BJ (cell line): Measurements from ENCODE around the gene ANXA6. TPM values are rescaled to one million over a fixed set of nuclear protein-coding genes. Genes with fewer than 3 reads are reported as not detected.

Experiments used
- CTCF ChIA-PET: fragments of 350-600 bp; formaldehyde crosslinking; extraction: SDS; loops from one replicate; lab custom pipeline; 2021; ENCODE audit warnings: antibody characterized with exemption, inconsistent platforms; lab: Yijun Ruan, JAX
- POLR2A ChIA-PET: fragments of 300-600 bp; sonication (Branson Sonifier 250); formaldehyde crosslinking; extraction: SDS; loops from one replicate; lab custom pipeline; 2021; ENCODE audit warnings: antibody characterized with exemption; lab: Charles Lee
- DNase-seq: peaks from one replicate; pipeline ENCODE4 v3.0.0-alpha.2; 2011; ENCODE audit warnings: low read depth
- H3K27me3 ChIP-seq: 2 replicates; pipeline ENCODE4 v1.6.0; 2011; ENCODE audit warnings: low read length; ENCODE audit not compliant: control insufficient read depth, insufficient read depth
- H3K36me3 ChIP-seq: 2 replicates; pipeline ENCODE4 v1.5.1; 2011; ENCODE audit warnings: low read length; ENCODE audit not compliant: control insufficient read depth, insufficient read depth
- H3K4me3 ChIP-seq: 2 replicates; pipeline ENCODE4 v1.5.1; 2011; ENCODE audit warnings: low read depth, mild to moderate bottlenecking, control low read depth, low read length
- CTCF ChIP-seq: IDR thresholded peaks from 2 replicates; pipeline ENCODE4 v1.5.1; 2011; ENCODE audit warnings: low read depth, mild to moderate bottlenecking, control low read depth, inconsistent platforms, low read length, moderate library complexity; ENCODE audit not compliant: insufficient read depth
- polyA plus RNA-seq: library from polyadenylated mRNA; depleted of rRNA; stranded (reverse); fragments of >200 nt; gene quantifications from 2 replicates; pipeline ENCODE4 v1.2.3, GENCODE V29; 2011

Gene ANXA6
- polyA plus RNA-seq, 1 experiment: 528 TPM

- CTCF ChIA-PET: interaction anchor here (0.7 to 7.1 kb wide), 34 partner anchors 8 to 428 kb away, joined by 3 to 184 read pairs (median 5); partner anchors contain the start of gene TNIP1
- POLR2A ChIA-PET: interaction anchor here (0.6 kb wide), 1 partner anchor 148 kb away, joined by 3 read pairs; no protein-coding TSS in a partner anchor
- no peak for DNase-seq
- peak; percentile 92 for TF ChIP-seq CTCF
- Histone ChIP-seq H3K27me3 (peaks cover 1% of the 10 kb centered on the region; the same call in 1 of the 2 replicates), H3K36me3 (no peaks in the 10 kb centered on the region), H3K4me3 (no peak overlapping the region)
Observed at GRCh38 chr5:151164687-151165392, 7.3 kb upstream of the ANXA6 start.

- CTCF ChIA-PET: interaction anchor here (0.6 to 7.1 kb wide), 12 partner anchors 12 to 163 kb away, joined by 3 to 184 read pairs (median 4); no protein-coding TSS in a partner anchor
- no peak for DNase-seq
- POLR2A ChIA-PET: interaction anchor here (0.6 kb wide), 1 partner anchor 12 kb away, joined by 3 read pairs; no protein-coding TSS in a partner anchor
- Histone ChIP-seq H3K27me3 (no peaks in the 10 kb centered on the region), H3K36me3 (no peaks in the 10 kb centered on the region), H3K4me3 (no peak overlapping the region)
- no peak for TF ChIP-seq CTCF
Observed at GRCh38 chr5:151162776-151163175, 5.2 kb upstream of the ANXA6 start.

GRCh38 chr5:151159649-151160373 lies 2.2 kb upstream of the ANXA6 start:
- 0 out of 2 replicates have a peak, but pooled peaks cover 1% of the 10 kb centered on the region for H3K36me3 ChIP-seq
- no peak for DNase-seq
- ChIA-PET CTCF (no interaction called here), POLR2A (no interaction called here)
- no peak for TF ChIP-seq CTCF
- H3K27me3 ChIP-seq: no peaks in the 10 kb centered on the region
- no peak overlapping the region for H3K4me3 ChIP-seq

GRCh38 chr5:151158287-151158661 lies 695 bp upstream of the ANXA6 start:
- DNase-seq: no peak
- H3K27me3 ChIP-seq: no peaks in the 10 kb centered on the region
- ChIA-PET CTCF (interaction anchor here (1.2 to 2.8 kb wide), 5 partner anchors 16 to 106 kb away, joined by 3 to 16 read pairs (median 4); no protein-coding TSS in a partner anchor), POLR2A (interaction anchor here (0.9 kb wide), 1 partner anchor 43 kb away, joined by 3 read pairs; no protein-coding TSS in a partner anchor)
- TF ChIP-seq CTCF: no peak
- H3K36me3 ChIP-seq: 0 out of 2 replicates have a peak, but pooled peaks cover 1% of the 10 kb centered on the region
- peak overlapping the region; percentile 68 for H3K4me3 ChIP-seq
